ENCODE results near the gene DIDO1. TPM values are rescaled to one million over a fixed set of nuclear protein-coding genes. Genes with fewer than 3 reads are reported as not detected.
A peak's percentile ranks its signal among the peaks of the same experiment; 100 is the strongest.

Gene DIDO1
- total and polyA plus RNA-seq, 2 of the 13 experiments (the other 11 are each of a cell fraction or from before 2014, with no cell fraction given), result 75.0 to 75.1 TPM

DNA sequence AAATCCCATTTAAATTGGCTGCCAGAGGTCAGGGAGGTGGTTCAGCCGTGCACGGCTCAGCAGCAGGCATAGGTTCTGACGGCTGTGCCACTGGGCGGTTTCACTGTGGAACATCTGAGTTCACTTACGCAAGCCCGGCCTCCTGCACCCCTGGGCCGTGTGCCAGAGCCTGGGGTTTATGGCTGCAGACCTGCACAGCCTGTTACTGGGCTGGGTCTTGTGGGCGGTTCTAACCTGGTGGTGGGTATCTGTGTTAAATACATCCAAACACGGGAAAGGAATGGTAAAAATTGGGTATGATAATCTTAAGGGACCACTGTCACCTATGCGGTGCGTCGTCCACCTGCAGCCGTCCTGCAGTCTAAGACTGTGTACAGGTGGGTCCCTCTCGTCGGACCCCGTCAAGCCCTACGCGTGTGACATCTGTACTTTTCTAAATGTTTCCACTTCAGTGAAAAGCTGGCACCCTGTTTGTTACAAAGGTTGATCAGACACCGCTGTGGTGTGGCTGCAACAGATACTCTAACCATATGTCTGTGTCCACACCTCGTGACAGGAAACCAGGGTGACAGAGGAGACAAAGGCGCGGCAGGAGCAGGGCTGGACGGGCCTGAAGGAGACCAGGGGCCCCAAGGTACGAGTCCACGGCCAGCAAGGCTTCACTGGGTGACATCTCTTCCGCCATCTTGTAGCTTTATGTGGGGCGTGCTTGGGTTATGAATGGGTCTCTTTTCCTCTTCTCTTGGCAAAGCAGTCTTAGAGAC is 88.0 kb downstream of the DIDO1 start (continued):
- TF ChIP-seq, protein P1, sequence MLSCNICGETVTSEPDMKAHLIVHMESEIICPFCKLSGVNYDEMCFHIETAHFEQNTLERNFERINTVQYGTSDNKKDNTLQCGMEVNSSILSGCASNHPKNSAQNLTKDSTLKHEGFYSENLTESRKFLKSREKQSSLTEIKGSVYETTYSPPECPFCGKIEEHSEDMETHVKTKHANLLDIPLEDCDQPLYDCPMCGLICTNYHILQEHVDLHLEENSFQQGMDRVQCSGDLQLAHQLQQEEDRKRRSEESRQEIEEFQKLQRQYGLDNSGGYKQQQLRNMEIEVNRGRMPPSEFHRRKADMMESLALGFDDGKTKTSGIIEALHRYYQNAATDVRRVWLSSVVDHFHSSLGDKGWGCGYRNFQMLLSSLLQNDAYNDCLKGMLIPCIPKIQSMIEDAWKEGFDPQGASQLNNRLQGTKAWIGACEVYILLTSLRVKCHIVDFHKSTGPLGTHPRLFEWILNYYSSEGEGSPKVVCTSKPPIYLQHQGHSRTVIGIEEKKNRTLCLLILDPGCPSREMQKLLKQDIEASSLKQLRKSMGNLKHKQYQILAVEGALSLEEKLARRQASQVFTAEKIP (CRISPR knock-in tag; IDR thresholded peaks at IDR 0.05; ENCODE audit: borderline replicate concordance), result no peak
- peak; percentile 44; the same call in 1 of the 2 replicates for TF ChIP-seq GATAD2A (CRISPR knock-in tag; IDR thresholded peaks at IDR 0.05)
- TF ChIP-seq MTA1 (CRISPR knock-in tag; IDR thresholded peaks at IDR 0.05; ENCODE audit: borderline replicate concordance), result no peak
- TF ChIP-seq KDM5B (CRISPR knock-in tag; IDR thresholded peaks at IDR 0.05; ENCODE audit: borderline replicate concordance), result no peak
- TF ChIP-seq, protein P2, sequence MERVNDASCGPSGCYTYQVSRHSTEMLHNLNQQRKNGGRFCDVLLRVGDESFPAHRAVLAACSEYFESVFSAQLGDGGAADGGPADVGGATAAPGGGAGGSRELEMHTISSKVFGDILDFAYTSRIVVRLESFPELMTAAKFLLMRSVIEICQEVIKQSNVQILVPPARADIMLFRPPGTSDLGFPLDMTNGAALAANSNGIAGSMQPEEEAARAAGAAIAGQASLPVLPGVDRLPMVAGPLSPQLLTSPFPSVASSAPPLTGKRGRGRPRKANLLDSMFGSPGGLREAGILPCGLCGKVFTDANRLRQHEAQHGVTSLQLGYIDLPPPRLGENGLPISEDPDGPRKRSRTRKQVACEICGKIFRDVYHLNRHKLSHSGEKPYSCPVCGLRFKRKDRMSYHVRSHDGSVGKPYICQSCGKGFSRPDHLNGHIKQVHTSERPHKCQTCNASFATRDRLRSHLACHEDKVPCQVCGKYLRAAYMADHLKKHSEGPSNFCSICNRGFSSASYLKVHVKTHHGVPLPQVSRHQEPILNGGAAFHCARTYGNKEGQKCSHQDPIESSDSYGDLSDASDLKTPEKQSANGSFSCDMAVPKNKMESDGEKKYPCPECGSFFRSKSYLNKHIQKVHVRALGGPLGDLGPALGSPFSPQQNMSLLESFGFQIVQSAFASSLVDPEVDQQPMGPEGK (CRISPR knock-in tag; IDR thresholded peaks at IDR 0.05), result 0 out of 2 replicates have a peak, but pooled peaks have one; percentile 15
- TF ChIP-seq, protein P3, sequence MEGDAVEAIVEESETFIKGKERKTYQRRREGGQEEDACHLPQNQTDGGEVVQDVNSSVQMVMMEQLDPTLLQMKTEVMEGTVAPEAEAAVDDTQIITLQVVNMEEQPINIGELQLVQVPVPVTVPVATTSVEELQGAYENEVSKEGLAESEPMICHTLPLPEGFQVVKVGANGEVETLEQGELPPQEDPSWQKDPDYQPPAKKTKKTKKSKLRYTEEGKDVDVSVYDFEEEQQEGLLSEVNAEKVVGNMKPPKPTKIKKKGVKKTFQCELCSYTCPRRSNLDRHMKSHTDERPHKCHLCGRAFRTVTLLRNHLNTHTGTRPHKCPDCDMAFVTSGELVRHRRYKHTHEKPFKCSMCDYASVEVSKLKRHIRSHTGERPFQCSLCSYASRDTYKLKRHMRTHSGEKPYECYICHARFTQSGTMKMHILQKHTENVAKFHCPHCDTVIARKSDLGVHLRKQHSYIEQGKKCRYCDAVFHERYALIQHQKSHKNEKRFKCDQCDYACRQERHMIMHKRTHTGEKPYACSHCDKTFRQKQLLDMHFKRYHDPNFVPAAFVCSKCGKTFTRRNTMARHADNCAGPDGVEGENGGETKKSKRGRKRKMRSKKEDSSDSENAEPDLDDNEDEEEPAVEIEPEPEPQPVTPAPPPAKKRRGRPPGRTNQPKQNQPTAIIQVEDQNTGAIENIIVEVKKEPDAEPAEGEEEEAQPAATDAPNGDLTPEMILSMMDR (CRISPR knock-in tag; IDR thresholded peaks at IDR 0.05), result no peak
- no peak for TF ChIP-seq FLYWCH1 (CRISPR knock-in tag; IDR thresholded peaks at IDR 0.05)
- TF ChIP-seq BCL6 (CRISPR knock-in tag; IDR thresholded peaks at IDR 0.05), result no peak
- no peak for TF ChIP-seq ZFY (CRISPR knock-in tag; IDR thresholded peaks at IDR 0.05)
- no peak for TF ChIP-seq BHLHE40 (IDR thresholded peaks at IDR 0.05; ENCODE audit: low read length)
- peak; percentile 36 for TF ChIP-seq XRCC5 (optimal IDR thresholded peaks at IDR 0.05; ENCODE audit: low read length)
- TF ChIP-seq, protein P4, sequence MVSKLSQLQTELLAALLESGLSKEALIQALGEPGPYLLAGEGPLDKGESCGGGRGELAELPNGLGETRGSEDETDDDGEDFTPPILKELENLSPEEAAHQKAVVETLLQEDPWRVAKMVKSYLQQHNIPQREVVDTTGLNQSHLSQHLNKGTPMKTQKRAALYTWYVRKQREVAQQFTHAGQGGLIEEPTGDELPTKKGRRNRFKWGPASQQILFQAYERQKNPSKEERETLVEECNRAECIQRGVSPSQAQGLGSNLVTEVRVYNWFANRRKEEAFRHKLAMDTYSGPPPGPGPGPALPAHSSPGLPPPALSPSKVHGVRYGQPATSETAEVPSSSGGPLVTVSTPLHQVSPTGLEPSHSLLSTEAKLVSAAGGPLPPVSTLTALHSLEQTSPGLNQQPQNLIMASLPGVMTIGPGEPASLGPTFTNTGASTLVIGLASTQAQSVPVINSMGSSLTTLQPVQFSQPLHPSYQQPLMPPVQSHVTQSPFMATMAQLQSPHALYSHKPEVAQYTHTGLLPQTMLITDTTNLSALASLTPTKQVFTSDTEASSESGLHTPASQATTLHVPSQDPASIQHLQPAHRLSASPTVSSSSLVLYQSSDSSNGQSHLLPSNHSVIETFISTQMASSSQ (IDR thresholded peaks at IDR 0.05; ENCODE audit: low read depth), result no peak
- TF ChIP-seq, protein P4 (CRISPR knock-in tag; IDR thresholded peaks at IDR 0.05; ENCODE audit: borderline replicate concordance), result no peak
- TF ChIP-seq HOXA9 (CRISPR knock-in tag; IDR thresholded peaks at IDR 0.05; ENCODE audit: borderline replicate concordance), result no peak

All from HepG2 (cell line).